K562 (cell line): ENCODE results near the gene SLC22A23. TPM values are rescaled to one million over a fixed set of nuclear protein-coding genes. Genes with fewer than 3 reads are reported as not detected.

Source experiments
- ATAC-seq: fragments of 200-7000 bp; cut with Tn5 transposase; 3 replicates; pipeline ENCODE4 v1.9.1; 2020; ENCODE audit warnings: moderate library complexity
- BruUV-seq: library from RNA; stranded (reverse); fragments of 400-500 nt; replicated peaks from 2 replicates; lab custom pipeline; 2021; lab: Mats Ljungman, UMichigan
- CTCF ChIA-PET: fragments of 300-600 bp; formaldehyde crosslinking; extraction: SDS; loops from one replicate; lab custom pipeline; 2021; ENCODE audit warnings: low intra/inter-chr PET ratio; lab: Yijun Ruan, JAX
- POLR2A ChIA-PET: fragments of 300-600, 350-650 bp; sonication (Branson Sonifier 250); formaldehyde crosslinking; extraction: SDS; loops from one replicate; lab custom pipeline; 2021; ENCODE audit warnings: antibody characterized with exemption, inconsistent platforms; lab: Yijun Ruan, JAX
- DNase-seq, 4 experiments: peaks; one replicate each; pipeline versions ENCODE4 v3.0.0 to v3.0.0-alpha.2; 2011 to 2018; ENCODE audit warnings: low spot score in 3 of 4, mixed read lengths in 3 of 4; ENCODE audit errors: extremely low read depth in 1 of 4
- FAIRE-seq: peaks from 2 replicates; lab custom pipeline; 2011; peaks lifted over from hg19 to GRCh38; lab: Jason Lieb, UNC
- H2AFZ ChIP-seq: 2 replicates; pipeline ENCODE4 v1.6.0; 2011; ENCODE audit warnings: low read depth, low read length, control low read depth, inconsistent platforms
- H3K27ac ChIP-seq: fragments of 200-600 bp; 3 replicates; pipeline ENCODE4 v1.8.0; 2011; ENCODE audit warnings: low read depth, mild to moderate bottlenecking, control low read depth, inconsistent platforms, low read length, moderate library complexity, mixed read lengths; ENCODE audit errors: extremely low read depth
- H3K27me3 ChIP-seq, 2 experiments: fragments of 300-600 bp in 1 of 2; 2 replicates in 1 of 2; 3 replicates in 1 of 2; pipeline versions ENCODE4 v1.6.0 to v1.8.0; 2011; ENCODE audit warnings: inconsistent platforms in 2 of 2, low read length in 2 of 2, mild to moderate bottlenecking in 1 of 2, mixed read lengths in 1 of 2, moderate library complexity in 1 of 2; ENCODE audit not compliant: control insufficient read depth in 2 of 2, insufficient read depth in 2 of 2
- H3K36me3 ChIP-seq: fragments of 300-600 bp; 3 replicates; pipeline ENCODE4 v1.8.0; 2011; ENCODE audit warnings: mild to moderate bottlenecking, low read length, inconsistent platforms; ENCODE audit not compliant: control insufficient read depth, insufficient read depth
- H3K4me1 ChIP-seq, 2 experiments: fragments of 200-600 bp in 1 of 2; replicated peaks in 1 of 2; 2 replicates in 1 of 2; 3 replicates in 1 of 2; pipeline versions ENCODE4 v1.5.1 to v1.8.0; 2011; ENCODE audit warnings: inconsistent platforms in 2 of 2, low read length in 2 of 2, mild to moderate bottlenecking in 1 of 2, mixed read lengths in 1 of 2, moderate library complexity in 1 of 2; ENCODE audit not compliant: control insufficient read depth in 2 of 2, insufficient read depth in 2 of 2
- H3K4me2 ChIP-seq: 2 replicates; pipeline ENCODE4 v1.6.1; 2011; ENCODE audit warnings: low read length, control low read depth, inconsistent platforms, mixed read lengths; ENCODE audit not compliant: insufficient read depth
- H3K4me3 ChIP-seq: fragments of 200-600 bp; sonication (generic), shearing (Covaris generic); 2 replicates; pipeline ENCODE4 v1.5.1; 2016; ENCODE audit warnings: control low read depth, inconsistent platforms
- H3K79me2 ChIP-seq: fragments of 200-600 bp; 3 replicates; pipeline ENCODE4 v1.8.0; 2011; ENCODE audit warnings: low read length, inconsistent platforms; ENCODE audit not compliant: control insufficient read depth, insufficient read depth
- H3K9ac ChIP-seq, 2 experiments: 2 replicates each; pipeline versions ENCODE4 v1.6.0 to v1.6.1; 2011; ENCODE audit warnings: low read depth in 2 of 2, low read length in 2 of 2, control low read depth in 1 of 2, inconsistent platforms in 1 of 2, mild to moderate bottlenecking in 1 of 2, mixed read lengths in 1 of 2; ENCODE audit not compliant: insufficient read depth in 1 of 2
- H3K9me1 ChIP-seq: one replicate; pipeline ENCODE4 v1.6.0; 2011; ENCODE audit warnings: inconsistent platforms, mild to moderate bottlenecking, low read length, moderate library complexity; ENCODE audit not compliant: control insufficient read depth, insufficient read depth
- H3K9me3 ChIP-seq: replicated peaks from 2 replicates; pipeline ENCODE4 v1.5.1; 2011; ENCODE audit warnings: low read depth, low read length, inconsistent platforms; ENCODE audit not compliant: control insufficient read depth, insufficient read depth
- H4K20me1 ChIP-seq: replicated peaks from 2 replicates; pipeline ENCODE4 v1.6.1; 2011; ENCODE audit warnings: low read length, inconsistent platforms, mixed read lengths; ENCODE audit not compliant: control insufficient read depth, insufficient read depth
- BCOR ChIP-seq: fragments of 450-650 bp; IDR thresholded peaks from 2 replicates; pipeline ENCODE4 v1.6.1; 2016
- CREB3 ChIP-seq: fragments of 450-650 bp; conservative IDR thresholded peaks from 2 replicates; pipeline ENCODE4 v1.6.1; 2016; ENCODE audit warnings: missing genetic modification characterization, low read depth, mild to moderate bottlenecking, missing compliant biosample characterization, moderate library complexity
- EP400 ChIP-seq: fragments of 450-650 bp; IDR thresholded peaks from 2 replicates; pipeline ENCODE4 v1.6.1; 2017; ENCODE audit warnings: antibody characterized with exemption, mild to moderate bottlenecking, moderate library complexity
- GATA2 ChIP-seq: sonication (generic); formaldehyde crosslinking; IDR thresholded peaks from 2 replicates; pipeline ENCODE4 v1.4.0; 2020; ENCODE audit warnings: mild to moderate bottlenecking, missing genetic modification reagents
- KLF10 ChIP-seq: fragments of 250-450 bp; sonication (Bioruptor Pico); IDR thresholded peaks from 2 replicates; pipeline ENCODE4 v1.6.1; 2021; ENCODE audit warnings: matching md5 sums
- MCM3 ChIP-seq: fragments of 450-650 bp; IDR thresholded peaks from 2 replicates; pipeline ENCODE4 v1.6.1; 2016
- MED1 ChIP-seq: sonication (generic); formaldehyde crosslinking; IDR thresholded peaks from 2 replicates; pipeline ENCODE4 v1.8.1; 2023; ENCODE audit warnings: missing genetic modification reagents, borderline replicate concordance
- POLR2G ChIP-seq: fragments of 200-400 bp; formaldehyde crosslinking; IDR thresholded peaks from 2 replicates; pipeline ENCODE4 v1.6.1; 2017; ENCODE audit warnings: low read depth, mild to moderate bottlenecking, antibody characterized with exemption, low read length, moderate library complexity
- SMARCB1 ChIP-seq: IDR thresholded peaks from 2 replicates; pipeline ENCODE4 v1.6.1; 2011; ENCODE audit warnings: improper control_type of control experiment, low read depth; ENCODE audit not compliant: insufficient read length
- SNIP1 ChIP-seq: fragments of 450-650 bp; IDR thresholded peaks from 2 replicates; pipeline ENCODE4 v1.7.1; 2017; ENCODE audit warnings: low read depth, mild to moderate bottlenecking
- TBL1XR1 ChIP-seq, 2 experiments: IDR thresholded peaks; 2 replicates each; pipeline ENCODE4 v1.6.1; 2012; ENCODE audit warnings: improper control_type of control experiment in 2 of 2, low read length in 2 of 2, mild to moderate bottlenecking in 1 of 2
- TBP ChIP-seq: optimal IDR thresholded peaks from 2 replicates; pipeline ENCODE3; 2011; ENCODE audit warnings: low read depth, low read length, improper control_type of control experiment
- TEAD2 ChIP-seq: fragments of 450-650 bp; IDR thresholded peaks from 2 replicates; pipeline ENCODE4 v1.6.1; 2016; ENCODE audit warnings: missing genetic modification characterization, control low read depth, missing compliant biosample characterization
- TSC22D4 ChIP-seq: fragments of 450-650 bp; IDR thresholded peaks from 2 replicates; pipeline ENCODE4 v1.6.1; 2016; ENCODE audit warnings: missing genetic modification characterization, missing biosample characterization, control low read depth
- YY1 ChIP-seq, 3 experiments: IDR thresholded peaks; 2 replicates each; pipeline ENCODE4 v1.6.1; 2011; ENCODE audit warnings: low read length in 2 of 3, mild to moderate bottlenecking in 2 of 3, moderate library complexity in 2 of 3, borderline replicate concordance in 1 of 3, control low read depth in 1 of 3, low read depth in 1 of 3; ENCODE audit not compliant: insufficient read depth in 3 of 3, insufficient replicate concordance in 2 of 3, control insufficient read depth in 1 of 3, insufficient read length in 1 of 3; ENCODE audit errors: extremely low read depth in 1 of 3
- ZKSCAN3 ChIP-seq: fragments of 250-450 bp; sonication (Bioruptor Pico); IDR thresholded peaks from 2 replicates; pipeline ENCODE4 v1.4.0; 2020
- ZKSCAN8 ChIP-seq: fragments of 200-800 bp; sonication (Bioruptor generic); IDR thresholded peaks from 2 replicates; pipeline ENCODE4 v1.6.1; 2016; ENCODE audit warnings: missing genetic modification characterization, missing compliant biosample characterization
- ZNF143 ChIP-seq: sonication (generic); formaldehyde crosslinking; IDR thresholded peaks from 2 replicates; pipeline ENCODE4 v1.9.0; 2022; ENCODE audit warnings: mild to moderate bottlenecking, missing genetic modification reagents
- ZNF695 ChIP-seq: fragments of 450-650 bp; formaldehyde crosslinking; IDR thresholded peaks from 2 replicates; pipeline ENCODE4 v1.4.0; 2020; ENCODE audit warnings: mild to moderate bottlenecking, moderate library complexity
- ZNF766 ChIP-seq: fragments of 200-800 bp; sonication (Bioruptor generic); conservative IDR thresholded peaks from 2 replicates; pipeline ENCODE4 v1.6.1; 2016; ENCODE audit warnings: missing genetic modification characterization, missing compliant biosample characterization
- ZNF77 ChIP-seq: fragments of 250-450 bp; sonication (Bioruptor Pico); IDR thresholded peaks from 2 replicates; pipeline ENCODE4 v1.5.0; 2020
- WGBS: fragments of 100-300 bp; shearing (Covaris generic); methylation state at CpG from one replicate; pipeline ENCODE4 v1.1.6; 2016; ENCODE audit warnings: low coverage, mixed read lengths; ENCODE audit not compliant: insufficient coverage; ENCODE audit errors: missing lambda C conversion rate; 5-methylcytosine and 5-hydroxymethylcytosine counted together
- in situ Hi-C: fragments of 300-500 bp; cut with MboI; formaldehyde crosslinking; loops from 4 replicates; pipeline ENCODE4 v1.15.0; 2018; ENCODE audit warnings: inconsistent platforms, mixed read lengths
- intact Hi-C: fragments of 100-400 bp; cut with micrococcal nuclease; formaldehyde crosslinking; loops from 2 replicates; pipeline ENCODE4 v1.14.2; 2022
- polyA plus RNA-seq, 8 experiments: library from polyadenylated mRNA; depleted of rRNA in 4 of 8; stranded (reverse) in 5 of 8; unstranded in 3 of 8; fragments of >200 nt; fragmentation: Nextera tagmentation in 2 of 8; fragmentation: Illumina TruSeq in 1 of 8; extraction: Ambion mirVana in 2 of 8; extraction: Trizol in 1 of 8; gene quantifications; 2 replicates each; pipeline versions ENCODE4 v1.2.1 to v1.2.3, GENCODE V29; 2011 to 2014; ENCODE audit warnings: inconsistent platforms in 1 of 8, missing spikeins in 1 of 8
- total RNA-seq, 7 experiments: library from RNA; depleted of rRNA in 6 of 7; stranded (reverse); fragments of >200 nt in 6 of 7; fragmentation: Illumina TruSeq in 2 of 7; extraction: Trizol in 2 of 7; gene quantifications; 2 replicates each; pipeline versions ENCODE4 v1.2.1 to v1.2.3, GENCODE V29; 2011 to 2021; ENCODE audit warnings: low replicate concordance in 1 of 7

Gene SLC22A23
- total and polyA plus RNA-seq, 9 of the 15 experiments (the other 6 are each of a cell fraction or from before 2014, with no cell fraction given), result 0.30 to 8.7 (median 2.5) TPM

GRCh38 chr6:3280091-3280490 is 176.8 kb downstream of the SLC22A23 start (continued):
- TF ChIP-seq CREB3 (no peak), TBL1XR1 (IDR thresholded peaks at IDR 0.05; ENCODE audit: low read length in 2 of 2) (no peak), YY1 (IDR thresholded peaks at IDR 0.05; ENCODE audit: borderline replicate concordance in 1 of 3, control insufficient read depth in 1 of 3, extremely low read depth in 1 of 3, insufficient read depth in 3 of 3, insufficient read length in 1 of 3, insufficient replicate concordance in 2 of 3, low read depth in 1 of 3, low read length in 2 of 3) (no peak), ZNF143 (CRISPR knock-in tag) (no peak), TEAD2 (no peak), ZKSCAN8 (no peak), EP400 (no peak)

GRCh38 chr6:3278691-3279090 is 178.2 kb downstream of the SLC22A23 start:
- no peaks in the 10 kb centered on the region for H3K36me3 ChIP-seq
- no peak for DNase-seq
- H3K9ac ChIP-seq, result no peak overlapping the region
- in situ Hi-C loops, result loop anchor here (10.0 kb wide), 1 partner anchor 736 kb away; no protein-coding TSS in a partner anchor
- no peaks in the 10 kb centered on the region for H3K9me1 ChIP-seq
- H3K4me2 ChIP-seq, result no peak overlapping the region
- H3K4me1 ChIP-seq, result peaks cover 0 to 8% of the 10 kb centered on the region in 2 experiments; a peak in 3 of 5 replicates
- no peak overlapping the region for H2AFZ ChIP-seq
- TF ChIP-seq KLF10 (no peak), GATA2 (CRISPR knock-in tag) (no peak), SNIP1 (no peak), ZNF77 (no peak), SMARCB1 (no peak), TSC22D4 (tag) (no peak), ZKSCAN3 (no peak), POLR2G (no peak), TBP (no peak), MCM3 (no peak), BCOR (no peak), ZNF766 (CRISPR knock-in tag) (no peak), ZNF695 (CRISPR knock-in tag) (no peak), MED1 (CRISPR knock-in tag) (no peak)
- TF ChIP-seq, all 486 proteins: peak for 0
- no peaks in the 10 kb centered on the region for H3K79me2 ChIP-seq
- H4K20me1 ChIP-seq, result no peaks in the 10 kb centered on the region; the same call in 1 of the 2 replicates
- BruUV-seq, result no TSS peak
- WGBS, result 45% methylated on average over 4 of the region's 4 CpGs
- FAIRE-seq (no peak), ATAC-seq (no peak)
- no peak overlapping the region for H3K4me3 ChIP-seq
- no peaks in the 10 kb centered on the region for H3K27me3 ChIP-seq
- no peaks in the 10 kb centered on the region for H3K9me3 ChIP-seq
- no peak overlapping the region for H3K27ac ChIP-seq
- ChIA-PET POLR2A (no interaction called here), CTCF (interaction anchor here (1.0 to 3.1 kb wide), 5 partner anchors 13 to 712 kb away, joined by 3 to 53 read pairs (median 8); partner anchors contain the start of gene SLC22A23)
- intact Hi-C loops, result loop anchor here (1.0 to 2.0 kb wide), 4 partner anchors 175 to 454 kb away; partner anchors contain the start of gene SLC22A23
